Astrocyte of the cerebellum (primary cell): ENCODE results near the gene CLSTN1.

Experiments
- DNase-seq: peaks from one replicate; pipeline ENCODE4 v3.0.0-alpha.2; 2011; ENCODE audit warnings: low read depth
- H3K4me3 ChIP-seq: 2 replicates; pipeline ENCODE4 v1.5.1; 2011; ENCODE audit warnings: mild to moderate bottlenecking, low read depth, low read length, moderate library complexity
- CTCF ChIP-seq: IDR thresholded peaks from 2 replicates; pipeline ENCODE4 v1.5.1; 2012; ENCODE audit warnings: low read length, low read depth, moderate library complexity, mild to moderate bottlenecking; ENCODE audit errors: missing control alignments
- in situ Hi-C: cut with HindIII; loops from 2 replicates; pipeline ENCODE4 v1.10.0; 2017; ENCODE audit warnings: low sequenced_read_pairs

Gene CLSTN1

GRCh38 chr1:9737671-9738070 is 86.1 kb downstream of the CLSTN1 start:
- TF ChIP-seq CTCF, result no peak
- H3K4me3 ChIP-seq, result no peak overlapping the region
- in situ Hi-C loops, result no loop called here
- DNase-seq, result no peak

- no peak for DNase-seq
- TF ChIP-seq CTCF, result no peak
- in situ Hi-C loops, result no loop called here
These were observed 86.7 kb downstream of the CLSTN1 start for GRCh38 chr1:9737057-9737456.

GRCh38 chr1:9736241-9736640 is 87.5 kb downstream of the CLSTN1 start:
- no peak for DNase-seq
- in situ Hi-C loops, result no loop called here
- no peak for TF ChIP-seq CTCF
- H3K4me3 ChIP-seq, result no peak overlapping the region

More at GRCh38 chr1:9737057-9737456, 86.7 kb downstream of the CLSTN1 start:
- H3K4me3 ChIP-seq, result no peak overlapping the region

GRCh38 chr1:9735800-9736199 is 88.0 kb downstream of the CLSTN1 start:
- TF ChIP-seq CTCF, result no peak
- DNase-seq, result no peak
- H3K4me3 ChIP-seq, result no peak overlapping the region
- in situ Hi-C loops, result no loop called here

GRCh38 chr1:9733160-9733789 is 90.5 kb downstream of the CLSTN1 start:
- no peak for DNase-seq
- in situ Hi-C loops, result no loop called here
- H3K4me3 ChIP-seq, result no peak overlapping the region
- no peak for TF ChIP-seq CTCF

GRCh38 chr1:9732123-9732971 is 91.4 kb downstream of the CLSTN1 start:
- in situ Hi-C loops, result no loop called here
- no peak overlapping the region for H3K4me3 ChIP-seq
- no peak for DNase-seq
- no peak for TF ChIP-seq CTCF
